HL-60 (cell line): Measurements from ENCODE around the gene ANKK1.

Experiments
- CTCF ChIP-seq: IDR thresholded peaks from one replicate; pipeline ENCODE4 v1.5.1; 2011; ENCODE audit warnings: low read length, control low read depth, inconsistent platforms; ENCODE audit not compliant: insufficient read depth
- GABPA ChIP-seq: IDR thresholded peaks from 2 replicates; pipeline ENCODE4 v1.6.1; 2012; ENCODE audit warnings: low read depth
- POLR2AphosphoS5 ChIP-seq: IDR thresholded peaks from 2 replicates; pipeline ENCODE4 v1.6.1; 2012; ENCODE audit warnings: low read depth
- SPI1 ChIP-seq: IDR thresholded peaks from 2 replicates; pipeline ENCODE4 v1.6.1; 2012; ENCODE audit warnings: low read depth, mild to moderate bottlenecking, borderline replicate concordance
- TF ChIP-seq, protein P1 (sequence below): IDR thresholded peaks from 2 replicates; pipeline ENCODE4 v1.6.1; 2012; ENCODE audit warnings: low read depth; ENCODE audit not compliant: insufficient replicate concordance

DNA sequence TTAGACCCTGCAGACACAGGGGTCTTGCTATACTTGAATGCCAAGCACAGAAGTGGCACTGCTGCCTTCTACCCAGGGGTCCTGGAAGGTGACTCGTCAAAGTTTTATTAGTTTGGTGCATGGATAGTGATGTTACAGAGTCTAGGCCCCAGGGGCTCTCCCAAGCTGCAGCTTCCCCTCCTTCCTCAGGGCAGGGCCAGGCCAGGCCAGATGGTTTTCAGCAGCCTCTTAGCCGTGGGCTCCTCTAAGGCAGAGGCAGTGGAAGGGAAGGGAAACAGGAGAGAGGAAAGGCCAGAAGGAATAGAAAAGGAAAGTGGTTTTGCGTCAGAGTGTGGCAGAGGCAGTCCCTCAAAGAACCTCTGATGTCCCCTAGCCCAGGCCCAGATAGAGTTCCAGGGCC, 21.9 kb downstream of the ANKK1 start:
- TF ChIP-seq CTCF = no peak
- no peak for TF ChIP-seq POLR2AphosphoS5
- TF ChIP-seq, protein P1, sequence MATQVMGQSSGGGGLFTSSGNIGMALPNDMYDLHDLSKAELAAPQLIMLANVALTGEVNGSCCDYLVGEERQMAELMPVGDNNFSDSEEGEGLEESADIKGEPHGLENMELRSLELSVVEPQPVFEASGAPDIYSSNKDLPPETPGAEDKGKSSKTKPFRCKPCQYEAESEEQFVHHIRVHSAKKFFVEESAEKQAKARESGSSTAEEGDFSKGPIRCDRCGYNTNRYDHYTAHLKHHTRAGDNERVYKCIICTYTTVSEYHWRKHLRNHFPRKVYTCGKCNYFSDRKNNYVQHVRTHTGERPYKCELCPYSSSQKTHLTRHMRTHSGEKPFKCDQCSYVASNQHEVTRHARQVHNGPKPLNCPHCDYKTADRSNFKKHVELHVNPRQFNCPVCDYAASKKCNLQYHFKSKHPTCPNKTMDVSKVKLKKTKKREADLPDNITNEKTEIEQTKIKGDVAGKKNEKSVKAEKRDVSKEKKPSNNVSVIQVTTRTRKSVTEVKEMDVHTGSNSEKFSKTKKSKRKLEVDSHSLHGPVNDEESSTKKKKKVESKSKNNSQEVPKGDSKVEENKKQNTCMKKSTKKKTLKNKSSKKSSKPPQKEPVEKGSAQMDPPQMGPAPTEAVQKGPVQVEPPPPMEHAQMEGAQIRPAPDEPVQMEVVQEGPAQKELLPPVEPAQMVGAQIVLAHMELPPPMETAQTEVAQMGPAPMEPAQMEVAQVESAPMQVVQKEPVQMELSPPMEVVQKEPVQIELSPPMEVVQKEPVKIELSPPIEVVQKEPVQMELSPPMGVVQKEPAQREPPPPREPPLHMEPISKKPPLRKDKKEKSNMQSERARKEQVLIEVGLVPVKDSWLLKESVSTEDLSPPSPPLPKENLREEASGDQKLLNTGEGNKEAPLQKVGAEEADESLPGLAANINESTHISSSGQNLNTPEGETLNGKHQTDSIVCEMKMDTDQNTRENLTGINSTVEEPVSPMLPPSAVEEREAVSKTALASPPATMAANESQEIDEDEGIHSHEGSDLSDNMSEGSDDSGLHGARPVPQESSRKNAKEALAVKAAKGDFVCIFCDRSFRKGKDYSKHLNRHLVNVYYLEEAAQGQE = no peak
- TF ChIP-seq GABPA = no peak
- TF ChIP-seq SPI1 = no peak
